ENCODE results near the gene OR4B1. TPM values are rescaled to one million over a fixed set of nuclear protein-coding genes. Genes with fewer than 3 reads are reported as not detected.

OR4B1 gene
- total and polyA plus RNA-seq, 12 donors: not detected

DNA sequence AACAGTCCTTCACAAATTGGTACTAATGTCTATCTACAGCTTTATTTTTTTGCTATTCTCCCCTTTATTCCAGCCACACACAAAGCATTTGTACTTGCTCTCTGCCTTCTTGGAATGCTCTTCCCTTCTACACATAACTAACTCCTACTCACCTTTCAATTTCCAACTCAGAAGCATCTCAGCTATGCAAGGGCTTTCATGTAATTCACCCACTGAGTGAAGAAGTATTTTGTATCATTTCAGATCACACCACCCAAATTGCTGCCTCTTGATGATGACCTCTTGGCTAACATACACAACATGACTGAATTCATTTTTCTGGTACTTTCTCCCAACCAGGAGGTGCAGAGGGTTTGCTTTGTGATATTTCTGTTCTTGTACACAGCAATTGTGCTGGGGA lies 28.2 kb downstream of the OR4B1 start, which contains the start of gene OR4X2:
TSS of gene OR4X2 (plus strand) at position 301 of the 400 bp plus-strand sequence. CDS start at position 301, 0 bp downstream.
- DNase-seq: no peak
- Histone ChIP-seq H3K36me3 (replicated peaks in 1 of 2) (no peaks in the 10 kb centered on the region), H3K4me3 (no peak within 1 kb of the TSS), H3K4me1 (replicated peaks in 1 of 2) (no peaks in the 10 kb centered on the region), H3K27ac (no peak within 1 kb of the TSS), H3K27me3 (no peaks in the 10 kb centered on the region), H3K9me3 (replicated peaks in 1 of 3) (no peaks in the 10 kb centered on the region)
- TF ChIP-seq POLR2A (IDR thresholded peaks at IDR 0.05): no peak
- TF ChIP-seq, protein P1, sequence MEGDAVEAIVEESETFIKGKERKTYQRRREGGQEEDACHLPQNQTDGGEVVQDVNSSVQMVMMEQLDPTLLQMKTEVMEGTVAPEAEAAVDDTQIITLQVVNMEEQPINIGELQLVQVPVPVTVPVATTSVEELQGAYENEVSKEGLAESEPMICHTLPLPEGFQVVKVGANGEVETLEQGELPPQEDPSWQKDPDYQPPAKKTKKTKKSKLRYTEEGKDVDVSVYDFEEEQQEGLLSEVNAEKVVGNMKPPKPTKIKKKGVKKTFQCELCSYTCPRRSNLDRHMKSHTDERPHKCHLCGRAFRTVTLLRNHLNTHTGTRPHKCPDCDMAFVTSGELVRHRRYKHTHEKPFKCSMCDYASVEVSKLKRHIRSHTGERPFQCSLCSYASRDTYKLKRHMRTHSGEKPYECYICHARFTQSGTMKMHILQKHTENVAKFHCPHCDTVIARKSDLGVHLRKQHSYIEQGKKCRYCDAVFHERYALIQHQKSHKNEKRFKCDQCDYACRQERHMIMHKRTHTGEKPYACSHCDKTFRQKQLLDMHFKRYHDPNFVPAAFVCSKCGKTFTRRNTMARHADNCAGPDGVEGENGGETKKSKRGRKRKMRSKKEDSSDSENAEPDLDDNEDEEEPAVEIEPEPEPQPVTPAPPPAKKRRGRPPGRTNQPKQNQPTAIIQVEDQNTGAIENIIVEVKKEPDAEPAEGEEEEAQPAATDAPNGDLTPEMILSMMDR (IDR thresholded peaks at IDR 0.05): no peak
- intact Hi-C loops (cut with DNase I): no loop called here

DNA sequence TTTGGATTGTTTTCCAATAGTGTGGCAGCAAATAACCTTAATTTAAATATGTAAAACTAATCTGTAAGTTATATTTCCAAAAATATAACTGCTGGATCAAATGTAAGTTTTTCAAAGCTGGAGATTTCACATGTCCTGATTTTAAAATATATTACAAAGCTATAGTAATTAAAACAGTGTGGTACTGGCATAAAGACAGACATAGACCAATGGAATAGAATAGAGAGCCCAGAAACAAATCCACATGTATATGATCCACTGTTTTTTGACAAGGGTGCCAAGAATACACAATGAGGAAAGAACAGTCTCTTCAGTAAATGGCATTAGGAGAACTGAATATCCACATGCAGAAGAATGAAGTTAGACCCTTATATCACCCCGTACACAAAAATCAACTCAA lies 32.3 kb downstream of the OR4B1 start:
- intact Hi-C loops (cut with DNase I): no loop called here
- Histone ChIP-seq H3K4me1 (replicated peaks in 1 of 2) (no peaks in the 10 kb centered on the region), H3K9me3 (replicated peaks in 1 of 3) (no peaks in the 10 kb centered on the region), H3K4me3 (no peak overlapping the region), H3K27me3 (no peaks in the 10 kb centered on the region), H3K27ac (no peak overlapping the region), H3K36me3 (replicated peaks in 1 of 2) (no peaks in the 10 kb centered on the region)
- no peak for TF ChIP-seq POLR2A (IDR thresholded peaks at IDR 0.05)
- TF ChIP-seq, protein P1 (IDR thresholded peaks at IDR 0.05): no peak
- no peak for DNase-seq
- WGBS, 4 donors: 70 to 87% (median 80%) methylated on average over 1 of the region's 1 CpG

DNA sequence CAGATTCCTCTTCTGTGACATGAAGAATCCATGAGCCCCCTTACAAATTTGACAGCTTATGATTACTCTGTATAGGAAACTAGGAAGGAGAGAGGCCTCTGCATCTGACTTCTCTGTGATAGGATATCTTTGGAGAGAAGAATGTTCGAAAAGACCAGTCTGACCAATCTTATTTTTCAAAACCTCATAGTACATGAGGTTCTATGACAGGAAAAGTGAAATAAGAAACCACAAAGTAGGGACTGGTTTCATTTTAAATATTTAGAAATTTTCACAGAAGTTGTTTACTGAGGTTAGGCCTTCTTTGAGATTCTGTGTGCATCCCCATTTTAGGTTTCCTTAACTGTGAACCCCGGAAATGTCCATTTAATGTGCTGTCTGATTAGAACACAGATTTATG lies 45.0 kb downstream of the OR4B1 start:
- no peaks in the 10 kb centered on the region for H3K36me3 ChIP-seq (replicated peaks in 1 of 2)
- no peak for DNase-seq
- no peaks in the 10 kb centered on the region for H3K9me3 ChIP-seq (replicated peaks in 1 of 3)
- H3K27ac ChIP-seq: no peak overlapping the region
- intact Hi-C loops (cut with DNase I): no loop called here
- H3K4me3 ChIP-seq: no peak overlapping the region
- H3K4me1 ChIP-seq (replicated peaks in 1 of 2): no peaks in the 10 kb centered on the region
- no peaks in the 10 kb centered on the region for H3K27me3 ChIP-seq
- TF ChIP-seq POLR2A (IDR thresholded peaks at IDR 0.05): no peak
- TF ChIP-seq, protein P1 (IDR thresholded peaks at IDR 0.05): no peak
- WGBS, 4 donors: 64 to 75% (median 70%) methylated on average over 2 of the region's 2 CpGs

DNA sequence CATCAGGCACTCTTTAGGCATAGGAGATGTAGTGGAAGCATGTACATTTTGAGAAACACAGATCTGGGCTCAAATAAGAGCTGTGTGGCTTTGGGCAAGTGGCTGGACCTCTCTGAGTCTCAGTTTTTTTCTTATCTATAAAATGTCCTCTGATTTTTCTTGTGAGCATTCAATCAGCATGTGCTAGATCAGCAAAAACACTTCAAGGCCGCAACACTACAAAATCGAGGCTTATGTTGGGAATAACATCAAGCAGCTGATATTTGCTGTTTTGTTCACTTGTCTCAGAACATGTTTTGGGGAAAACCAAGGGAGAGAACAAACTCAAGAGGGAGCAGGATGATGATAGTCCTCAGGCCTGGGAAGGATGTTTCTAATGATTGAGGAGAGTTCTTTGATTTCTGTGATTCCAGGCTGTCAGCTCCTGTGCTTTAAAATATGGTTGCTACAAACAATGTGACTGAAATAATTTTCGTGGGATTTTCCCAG lies 46.9 kb downstream of the OR4B1 start, which contains the start of gene OR4X1:
TSS of gene OR4X1 (plus strand) at position 439 of the 489 bp plus-strand sequence. CDS start at position 439, 0 bp downstream.
- no peaks in the 10 kb centered on the region for H3K36me3 ChIP-seq (replicated peaks in 1 of 2)
- WGBS, 4 donors: 20 to 34% (median 29%) methylated on average over 3 of the region's 3 CpGs
- H3K27ac ChIP-seq: no peak within 1 kb of the TSS
- H3K4me1 ChIP-seq (replicated peaks in 1 of 2): no peaks in the 10 kb centered on the region
- no peak within 1 kb of the TSS for H3K4me3 ChIP-seq
- no peaks in the 10 kb centered on the region for H3K27me3 ChIP-seq
- DNase-seq: no peak
- H3K9me3 ChIP-seq (replicated peaks in 1 of 3): no peaks in the 10 kb centered on the region
- intact Hi-C loops (cut with DNase I): no loop called here
- TF ChIP-seq POLR2A (IDR thresholded peaks at IDR 0.05): no peak
- TF ChIP-seq, protein P1 (IDR thresholded peaks at IDR 0.05): no peak

Other genes with a start within 250 kb of the OR4B1 start
- 10 to 100 TPM in 6 of 9 donors, 1 to 10 TPM in 3; 2.4 to 16.9 (median 12.4) TPM for gene PTPRJ, start 236.3 kb upstream of the OR4B1 start, total RNA-seq
- 1 to 10 TPM; 1.4 to 4.0 (median 2.3) TPM for gene PTPRJ, start 236.3 kb upstream of the OR4B1 start, polyA plus RNA-seq
- gene OR4X2, start 28.3 kb downstream of the OR4B1 start, total RNA-seq: not detected
- gene OR4X2, start 28.3 kb downstream of the OR4B1 start, polyA plus RNA-seq: not detected
- not detected for gene OR4X1, start 47.1 kb downstream of the OR4B1 start, total RNA-seq
- gene OR4X1, start 47.1 kb downstream of the OR4B1 start, polyA plus RNA-seq: not detected
- gene OR4S1, start 89.4 kb downstream of the OR4B1 start, total RNA-seq: not detected
- not detected for gene OR4S1, start 89.4 kb downstream of the OR4B1 start, polyA plus RNA-seq
- not detected for gene OR4C3, start 108.1 kb downstream of the OR4B1 start, total RNA-seq
- gene OR4C3, start 108.1 kb downstream of the OR4B1 start, polyA plus RNA-seq: not detected
- gene OR4C5, start 149.7 kb downstream of the OR4B1 start, total RNA-seq: not detected
- gene OR4C5, start 149.7 kb downstream of the OR4B1 start, polyA plus RNA-seq: not detected

All from adrenal gland (tissue), 12 donors.